IMR-90 (cell line): ENCODE results near the gene GPC5. TPM values are rescaled to one million over a fixed set of nuclear protein-coding genes. Genes with fewer than 3 reads are reported as not detected.

ENCODE experiments used
- ATAC-seq: fragments of 200-7000 bp; cut with Tn5 transposase; 2 replicates; pipeline ENCODE4 v1.9.1; 2020; ENCODE audit warnings: low read depth, mild to moderate bottlenecking, moderate library complexity
- BruUV-seq: library from RNA; stranded (reverse); fragments of 400-500 nt; replicated peaks from 2 replicates; lab custom pipeline; 2021; lab: Mats Ljungman, UMichigan
- CTCF ChIA-PET: fragments of 300-600 bp; formaldehyde crosslinking; extraction: SDS; loops from one replicate; lab custom pipeline; 2021; ENCODE audit warnings: antibody characterized with exemption; lab: Yijun Ruan, JAX
- POLR2A ChIA-PET: fragments of 300-600 bp; sonication (Branson Sonifier 250); formaldehyde crosslinking; loops from one replicate; lab custom pipeline; 2022; ENCODE audit warnings: antibody characterized with exemption; ENCODE audit not compliant: unreplicated experiment; lab: Charles Lee
- DNase-seq: peaks from one replicate; pipeline ENCODE4 v3.0.0; 2013
- H2AFZ ChIP-seq: replicated peaks from 2 replicates; pipeline ENCODE3; 2013; ENCODE audit warnings: low read length, mild to moderate bottlenecking; ENCODE audit not compliant: poor library complexity
- H2AK5ac ChIP-seq: 2 replicates; pipeline ENCODE4 v1.6.1; 2013; ENCODE audit warnings: low read depth, low read length, inconsistent platforms
- H2AK9ac ChIP-seq: replicated peaks from 2 replicates; pipeline ENCODE3; 2013; ENCODE audit warnings: mild to moderate bottlenecking, low read depth, low read length, moderate library complexity; ENCODE audit not compliant: poor library complexity
- H2BK120ac ChIP-seq: 2 replicates; pipeline ENCODE4 v1.6.1; 2013; ENCODE audit warnings: low read depth, low read length, inconsistent platforms
- H2BK15ac ChIP-seq: 3 replicates; pipeline ENCODE4 v1.6.1; 2013; ENCODE audit warnings: low read depth, low read length, inconsistent platforms
- H2BK20ac ChIP-seq: 2 replicates; pipeline ENCODE4 v1.6.1; 2013; ENCODE audit warnings: low read depth, mild to moderate bottlenecking, inconsistent platforms, low read length, moderate library complexity
- H2BK5ac ChIP-seq: 2 replicates; pipeline ENCODE4 v1.6.1; 2013; ENCODE audit warnings: mild to moderate bottlenecking, low read depth, low read length, inconsistent platforms; ENCODE audit not compliant: poor library complexity, severe bottlenecking
- H3K14ac ChIP-seq: replicated peaks from 2 replicates; pipeline ENCODE4 v1.6.1; 2013; ENCODE audit warnings: low read depth, low read length, inconsistent platforms
- H3K18ac ChIP-seq: 2 replicates; pipeline ENCODE4 v1.6.1; 2013; ENCODE audit warnings: low read depth, low read length, control low read depth
- H3K23ac ChIP-seq: 2 replicates; pipeline ENCODE4 v1.6.1; 2013; ENCODE audit warnings: low read depth, low read length, inconsistent platforms
- H3K27ac ChIP-seq: 2 replicates; pipeline ENCODE4 v1.5.1; 2013; ENCODE audit warnings: mild to moderate bottlenecking, control low read depth, low read length; ENCODE audit not compliant: insufficient read depth
- H3K27me3 ChIP-seq: 2 replicates; pipeline ENCODE4 v1.6.1; 2013; ENCODE audit warnings: low read length; ENCODE audit not compliant: control insufficient read depth, insufficient read depth
- H3K36me3 ChIP-seq: 2 replicates; pipeline ENCODE4 v1.6.1; 2013; ENCODE audit warnings: low read length, mixed read lengths; ENCODE audit not compliant: control insufficient read depth, insufficient read depth
- H3K4ac ChIP-seq: 2 replicates; pipeline ENCODE4 v1.6.1; 2013; ENCODE audit warnings: low read depth, low read length, inconsistent platforms
- H3K4me1 ChIP-seq: 2 replicates; pipeline ENCODE4 v1.6.1; 2013; ENCODE audit warnings: low read length, mixed read lengths; ENCODE audit not compliant: control insufficient read depth, insufficient read depth
- H3K4me2 ChIP-seq: 2 replicates; pipeline ENCODE4 v1.6.1; 2013; ENCODE audit warnings: low read depth, mild to moderate bottlenecking, control low read depth, low read length, moderate library complexity
- H3K4me3 ChIP-seq: 2 replicates; pipeline ENCODE4 v1.5.1; 2013; ENCODE audit warnings: low read depth, mild to moderate bottlenecking, control low read depth, low read length, moderate library complexity; ENCODE audit not compliant: insufficient read depth
- H3K56ac ChIP-seq: 2 replicates; pipeline ENCODE4 v1.6.1; 2013; ENCODE audit warnings: low read length, inconsistent platforms; ENCODE audit not compliant: insufficient read depth; ENCODE audit errors: extremely low read depth
- H3K79me1 ChIP-seq, 2 experiments: 2 replicates each; pipeline ENCODE4 v1.6.1; 2013; ENCODE audit warnings: low read length in 2 of 2, inconsistent platforms in 1 of 2, low read depth in 1 of 2
- H3K9ac ChIP-seq: 2 replicates; pipeline ENCODE4 v1.6.1; 2013; ENCODE audit warnings: low read depth, low read length, control low read depth
- H3K9me1 ChIP-seq: 2 replicates; pipeline ENCODE4 v1.6.1; 2013; ENCODE audit warnings: low read length, inconsistent platforms; ENCODE audit not compliant: insufficient read depth
- H3K9me3 ChIP-seq: 2 replicates; pipeline ENCODE4 v1.6.1; 2013; ENCODE audit warnings: low read length; ENCODE audit not compliant: control insufficient read depth, insufficient read depth
- H4K20me1 ChIP-seq: 2 replicates; pipeline ENCODE4 v1.6.1; 2013; ENCODE audit warnings: low read length, inconsistent platforms; ENCODE audit not compliant: insufficient read depth
- H4K5ac ChIP-seq: 2 replicates; pipeline ENCODE4 v1.6.1; 2013; ENCODE audit warnings: mild to moderate bottlenecking, low read depth, low read length, control low read depth
- H4K8ac ChIP-seq, 2 experiments: 2 replicates each; pipeline ENCODE4 v1.6.1; 2013; ENCODE audit warnings: low read depth in 2 of 2, low read length in 2 of 2, control low read depth in 1 of 2, inconsistent platforms in 1 of 2
- H4K91ac ChIP-seq: 2 replicates; pipeline ENCODE4 v1.6.1; 2013; ENCODE audit warnings: low read depth, low read length, inconsistent platforms; ENCODE audit not compliant: insufficient read depth
- BHLHE40 ChIP-seq: fragments of 150-350 bp; IDR thresholded peaks from 2 replicates; pipeline ENCODE4 v1.6.1; 2016; ENCODE audit warnings: mild to moderate bottlenecking, low read depth, low read length
- CEBPB ChIP-seq: IDR thresholded peaks from 2 replicates; pipeline ENCODE4 v1.6.1; 2012; ENCODE audit warnings: low read depth, low read length, improper control_type of control experiment
- FOS ChIP-seq: fragments of 150-350 bp; IDR thresholded peaks from 2 replicates; pipeline ENCODE4 v1.6.1; 2016; ENCODE audit warnings: low read depth, low read length
- MAFK ChIP-seq: IDR thresholded peaks from 2 replicates; pipeline ENCODE4 v1.6.1; 2012; ENCODE audit warnings: low read depth, low read length, improper control_type of control experiment
- RAD21 ChIP-seq: IDR thresholded peaks from 2 replicates; pipeline ENCODE4 v1.6.1; 2012; ENCODE audit warnings: low read length, improper control_type of control experiment
- WGBS, 2 experiments: methylation state at CpG; one replicate each; pipeline versions ENCODE4 v1.1.5 to v1.1.7; 2013; ENCODE audit warnings: missing lambda C conversion rate in 2 of 2; ENCODE audit not compliant: insufficient read length in 1 of 2; ENCODE audit errors: extremely low coverage in 2 of 2; 5-methylcytosine and 5-hydroxymethylcytosine counted together
- dilution Hi-C: fragments of 300-500 bp; cut with HindIII; formaldehyde crosslinking; loops from one replicate; pipeline ENCODE4 v1.14.3; 2018; ENCODE audit warnings: low sequenced_read_pairs; ENCODE audit not compliant: unreplicated experiment
- in situ Hi-C: fragments of 300-500 bp; cut with MboI; formaldehyde crosslinking; loops from 3 replicates; pipeline ENCODE4 v1.14.3; 2019; ENCODE audit warnings: low sequenced_read_pairs, inconsistent platforms, mixed read lengths
- intact Hi-C: fragments of 100-400 bp; cut with micrococcal nuclease; formaldehyde crosslinking; loops from 2 replicates; pipeline ENCODE4 v1.10.0; 2022
- polyA plus RNA-seq, 3 experiments: library from polyadenylated mRNA; depleted of rRNA; stranded (reverse); fragments of >200 nt; gene quantifications; 2 replicates each; pipeline ENCODE4 v1.2.3, GENCODE V29; 2012; ENCODE audit warnings: low replicate concordance in 1 of 3
- total RNA-seq: library from RNA; depleted of rRNA; stranded (reverse); fragments of >200 nt; gene quantifications from 2 replicates; pipeline ENCODE4 v1.2.3, GENCODE V29; 2012
- TF ChIP-seq, protein P1 (sequence below): fragments of 150-350 bp; IDR thresholded peaks from 2 replicates; pipeline ENCODE4 v1.6.1; 2017; ENCODE audit warnings: mild to moderate bottlenecking, antibody characterized with exemption, low read length, low read depth
- TF ChIP-seq, protein P2 (sequence below): conservative IDR thresholded peaks from 2 replicates; pipeline ENCODE4 v1.5.1; 2012; ENCODE audit warnings: mild to moderate bottlenecking, low read depth, low read length, improper control_type of control experiment
- TF ChIP-seq, protein P3 (sequence below): fragments of 150-350 bp; IDR thresholded peaks from 2 replicates; pipeline ENCODE4 v1.6.1; 2016; ENCODE audit warnings: low read depth, mild to moderate bottlenecking, low read length, moderate library complexity, borderline replicate concordance

Gene GPC5
- total and polyA plus RNA-seq, 2 of the 4 experiments (the other 2 are of a cell fraction) = 0.94 to 1.8 TPM

DNA sequence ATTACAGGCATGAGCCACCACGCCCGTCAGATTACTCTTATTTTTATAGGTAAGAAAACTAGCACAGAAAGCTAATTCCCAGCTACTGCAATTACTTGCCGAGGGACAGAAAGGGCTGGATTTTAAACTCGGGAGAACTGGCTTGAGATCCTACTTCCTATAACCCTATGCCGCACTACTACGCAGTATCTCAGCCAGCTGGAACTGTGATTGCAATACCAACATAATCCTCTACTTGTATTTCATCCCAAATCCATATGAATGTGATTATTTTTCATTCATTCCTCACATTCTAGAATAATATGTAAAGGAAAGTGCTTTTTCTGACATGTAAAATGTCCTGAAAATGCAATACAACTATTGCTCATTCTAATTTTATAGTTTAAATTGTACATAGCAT, 1054.4 kb downstream of the GPC5 start:
- H2BK20ac ChIP-seq = no peak overlapping the region
- H4K5ac ChIP-seq = no peak overlapping the region
- H3K9ac ChIP-seq = no peak overlapping the region
- H4K8ac ChIP-seq = no peak overlapping the region
- no peaks in the 10 kb centered on the region for H4K20me1 ChIP-seq
- H3K56ac ChIP-seq = no peak overlapping the region
- ChIA-PET CTCF (no interaction called here), POLR2A (no interaction called here)
- TF ChIP-seq, protein P1, sequence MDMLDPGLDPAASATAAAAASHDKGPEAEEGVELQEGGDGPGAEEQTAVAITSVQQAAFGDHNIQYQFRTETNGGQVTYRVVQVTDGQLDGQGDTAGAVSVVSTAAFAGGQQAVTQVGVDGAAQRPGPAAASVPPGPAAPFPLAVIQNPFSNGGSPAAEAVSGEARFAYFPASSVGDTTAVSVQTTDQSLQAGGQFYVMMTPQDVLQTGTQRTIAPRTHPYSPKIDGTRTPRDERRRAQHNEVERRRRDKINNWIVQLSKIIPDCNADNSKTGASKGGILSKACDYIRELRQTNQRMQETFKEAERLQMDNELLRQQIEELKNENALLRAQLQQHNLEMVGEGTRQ = no peak
- TF ChIP-seq CEBPB = no peak
- TF ChIP-seq BHLHE40 = no peak
- TF ChIP-seq FOS = no peak
- no peak for TF ChIP-seq MAFK
- TF ChIP-seq, protein P2, sequence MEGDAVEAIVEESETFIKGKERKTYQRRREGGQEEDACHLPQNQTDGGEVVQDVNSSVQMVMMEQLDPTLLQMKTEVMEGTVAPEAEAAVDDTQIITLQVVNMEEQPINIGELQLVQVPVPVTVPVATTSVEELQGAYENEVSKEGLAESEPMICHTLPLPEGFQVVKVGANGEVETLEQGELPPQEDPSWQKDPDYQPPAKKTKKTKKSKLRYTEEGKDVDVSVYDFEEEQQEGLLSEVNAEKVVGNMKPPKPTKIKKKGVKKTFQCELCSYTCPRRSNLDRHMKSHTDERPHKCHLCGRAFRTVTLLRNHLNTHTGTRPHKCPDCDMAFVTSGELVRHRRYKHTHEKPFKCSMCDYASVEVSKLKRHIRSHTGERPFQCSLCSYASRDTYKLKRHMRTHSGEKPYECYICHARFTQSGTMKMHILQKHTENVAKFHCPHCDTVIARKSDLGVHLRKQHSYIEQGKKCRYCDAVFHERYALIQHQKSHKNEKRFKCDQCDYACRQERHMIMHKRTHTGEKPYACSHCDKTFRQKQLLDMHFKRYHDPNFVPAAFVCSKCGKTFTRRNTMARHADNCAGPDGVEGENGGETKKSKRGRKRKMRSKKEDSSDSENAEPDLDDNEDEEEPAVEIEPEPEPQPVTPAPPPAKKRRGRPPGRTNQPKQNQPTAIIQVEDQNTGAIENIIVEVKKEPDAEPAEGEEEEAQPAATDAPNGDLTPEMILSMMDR = no peak
- TF ChIP-seq, protein P3, sequence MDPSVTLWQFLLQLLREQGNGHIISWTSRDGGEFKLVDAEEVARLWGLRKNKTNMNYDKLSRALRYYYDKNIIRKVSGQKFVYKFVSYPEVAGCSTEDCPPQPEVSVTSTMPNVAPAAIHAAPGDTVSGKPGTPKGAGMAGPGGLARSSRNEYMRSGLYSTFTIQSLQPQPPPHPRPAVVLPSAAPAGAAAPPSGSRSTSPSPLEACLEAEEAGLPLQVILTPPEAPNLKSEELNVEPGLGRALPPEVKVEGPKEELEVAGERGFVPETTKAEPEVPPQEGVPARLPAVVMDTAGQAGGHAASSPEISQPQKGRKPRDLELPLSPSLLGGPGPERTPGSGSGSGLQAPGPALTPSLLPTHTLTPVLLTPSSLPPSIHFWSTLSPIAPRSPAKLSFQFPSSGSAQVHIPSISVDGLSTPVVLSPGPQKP = no peak
- TF ChIP-seq RAD21 = no peak
- H2BK15ac ChIP-seq = no peak overlapping the region
- no peak overlapping the region for H3K23ac ChIP-seq
- no peaks in the 10 kb centered on the region for H3K27me3 ChIP-seq
- no peaks in the 10 kb centered on the region for H3K9me1 ChIP-seq
- in situ Hi-C loops = no loop called here
- ATAC-seq = no peak
- H3K4me3 ChIP-seq = no peak overlapping the region
- intact Hi-C loops = no loop called here
- H2BK5ac ChIP-seq = no peak overlapping the region
- H3K9me3 ChIP-seq = no peaks in the 10 kb centered on the region
- no peak overlapping the region for H3K27ac ChIP-seq
- no TSS peak for BruUV-seq
- DNase-seq = no peak
- H3K36me3 ChIP-seq = no peaks in the 10 kb centered on the region
- H3K79me1 ChIP-seq = no peaks in the 10 kb centered on the region
- no peak overlapping the region for H2BK120ac ChIP-seq
- dilution Hi-C loops = no loop called here
- H3K14ac ChIP-seq = no peak overlapping the region
- no peak overlapping the region for H2AK5ac ChIP-seq
- H3K4me2 ChIP-seq = no peak overlapping the region
- H3K4ac ChIP-seq = no peak overlapping the region
- H3K18ac ChIP-seq = no peak overlapping the region
- no peak overlapping the region for H2AFZ ChIP-seq
- H4K91ac ChIP-seq = no peak overlapping the region
- no CpG with 5 or more reads among the region's 6 CpGs for whole genome bisulfite sequencing, 2 experiments
- no peak overlapping the region for H2AK9ac ChIP-seq
- no peaks in the 10 kb centered on the region for H3K4me1 ChIP-seq
